GM19099 (cell line): Measurements from ENCODE around the gene DDN.

ENCODE experiments used
- POLR2A ChIP-seq: IDR thresholded peaks from 3 replicates; pipeline ENCODE4 v1.6.1; 2011; ENCODE audit warnings: low read depth; ENCODE audit not compliant: insufficient read length; ENCODE audit errors: extremely low read depth

DDN gene

GRCh38 chr12:48998497-48999353 is 450 bp downstream of the DDN start:
- TF ChIP-seq POLR2A = no peak

- peak; percentile 40 for TF ChIP-seq POLR2A
Measured at GRCh38 chr12:48997719-48998496, 1.3 kb downstream of the DDN start.

GRCh38 chr12:48996794-48997718 is 2.1 kb downstream of the DDN start:
- TF ChIP-seq POLR2A = no peak

GRCh38 chr12:48995086-48995879 is 3.9 kb downstream of the DDN start:
- no peak for TF ChIP-seq POLR2A

GRCh38 chr12:48994224-48995085 is 4.7 kb downstream of the DDN start:
- no peak for TF ChIP-seq POLR2A

GRCh38 chr12:48993787-48994186 is 5.4 kb downstream of the DDN start:
- TF ChIP-seq POLR2A = no peak

- TF ChIP-seq POLR2A = no peak
Measured at GRCh38 chr12:48991247-48992050, 7.7 kb downstream of the DDN start.

- TF ChIP-seq POLR2A = no peak
Measured at GRCh38 chr12:48990552-48990951, 8.6 kb downstream of the DDN start.

- no peak for TF ChIP-seq POLR2A
Measured at GRCh38 chr12:48988030-48988649, 11.0 kb downstream of the DDN start.

- TF ChIP-seq POLR2A = no peak
Measured at GRCh38 chr12:48986720-48987291, 12.4 kb downstream of the DDN start.

- TF ChIP-seq POLR2A = no peak
Measured at GRCh38 chr12:48985901-48986300, 13.3 kb downstream of the DDN start.

GRCh38 chr12:48985475-48985897 is 13.7 kb downstream of the DDN start:
- TF ChIP-seq POLR2A = no peak
